ENCODE data around the gene LTC4S.
A peak's percentile ranks its signal among the peaks of the same experiment; 100 is the strongest.
"Not testable (repeated sequence)": the region's sequence is repeated elsewhere in the genome, so short reads cannot be mapped to it uniquely, and the experiment has no call there.

Gene LTC4S

GRCh38 chr5:179793468-179794139 lies at the start of gene LTC4S:
LTC4S (plus strand) TSS chr5:179793986; CDS start chr5:179794081, 95 bp downstream.
- no peak for DNase-seq (ENCODE audit: low read depth, low spot score)

GRCh38 chr5:179744106-179744505 lies 49.7 kb upstream of the LTC4S start:
- not testable (repeated sequence) for DNase-seq (ENCODE audit: low read depth, low spot score)

GRCh38 chr5:179746872-179747271 lies 46.9 kb upstream of the LTC4S start:
- DNase-seq (ENCODE audit: low read depth, low spot score) = no peak

GRCh38 chr5:179747811-179748210 lies 46.0 kb upstream of the LTC4S start:
- DNase-seq (ENCODE audit: low read depth, low spot score) = no peak

GRCh38 chr5:179749857-179750508 lies 43.8 kb upstream of the LTC4S start:
- DNase-seq (ENCODE audit: low read depth, low spot score) = no peak

GRCh38 chr5:179753971-179754370 lies 39.8 kb upstream of the LTC4S start:
- DNase-seq (ENCODE audit: low read depth, low spot score) = no peak

GRCh38 chr5:179755022-179755421 lies 38.8 kb upstream of the LTC4S start:
- no peak for DNase-seq (ENCODE audit: low read depth, low spot score)

GRCh38 chr5:179758955-179759354 lies 34.8 kb upstream of the LTC4S start:
- DNase-seq (ENCODE audit: low read depth, low spot score) = no peak

- DNase-seq (ENCODE audit: low read depth, low spot score) = no peak
These were observed 33.9 kb upstream of the LTC4S start for GRCh38 chr5:179759581-179760551.

- no peak for DNase-seq (ENCODE audit: low read depth, low spot score)
These were observed 31.6 kb upstream of the LTC4S start for GRCh38 chr5:179762079-179762780.

GRCh38 chr5:179762781-179763176 lies 31.0 kb upstream of the LTC4S start:
- DNase-seq (ENCODE audit: low read depth, low spot score) = no peak

- DNase-seq (ENCODE audit: low read depth, low spot score) = peak; percentile 57
These were observed 30.4 kb upstream of the LTC4S start for GRCh38 chr5:179763215-179763945.

GRCh38 chr5:179764056-179764455 lies 29.7 kb upstream of the LTC4S start:
- DNase-seq (ENCODE audit: low read depth, low spot score) = no peak

GRCh38 chr5:179765400-179765799 lies 28.4 kb upstream of the LTC4S start:
- peak; percentile 52 for DNase-seq (ENCODE audit: low read depth, low spot score)

GRCh38 chr5:179766021-179766725 lies 27.6 kb upstream of the LTC4S start:
- no peak for DNase-seq (ENCODE audit: low read depth, low spot score)

- no peak for DNase-seq (ENCODE audit: low read depth, low spot score)
These were observed 26.9 kb upstream of the LTC4S start for GRCh38 chr5:179766726-179767455.

- no peak for DNase-seq (ENCODE audit: low read depth, low spot score)
These were observed 26.2 kb upstream of the LTC4S start for GRCh38 chr5:179767496-179768100.

- DNase-seq (ENCODE audit: low read depth, low spot score) = no peak
These were observed 25.3 kb upstream of the LTC4S start for GRCh38 chr5:179768326-179769085.
